ENCODE data around the gene AOC1.
"Not testable (repeated sequence)": the region's sequence is repeated elsewhere in the genome, so short reads cannot be mapped to it uniquely, and the experiment has no call there.

Gene AOC1

GRCh38 chr7:150909200-150909995 lies 57.1 kb downstream of the AOC1 start:
- DNase-seq (ENCODE audit: low spot score) = no peak
- no peak overlapping the region for H3K27ac ChIP-seq
- ChIA-PET POLR2A (ENCODE audit: low non-redundant PET) (no interaction called here), CTCF (interaction anchor here (0.6 kb wide), 2 partner anchors 178 to 181 kb away, joined by 3 read pairs; no protein-coding TSS in a partner anchor)
- no peak for TF ChIP-seq CTCF (conservative IDR thresholded peaks at IDR 0.05; ENCODE audit: low read depth)

- CTCF ChIA-PET; DNase-seq (ENCODE audit: low spot score); H3K27ac ChIP-seq; POLR2A ChIA-PET (ENCODE audit: low non-redundant PET): not testable (repeated sequence)
Observed at GRCh38 chr7:150910305-150910995, 58.1 kb downstream of the AOC1 start.

- TF ChIP-seq CTCF (conservative IDR thresholded peaks at IDR 0.05; ENCODE audit: low read depth) = no peak
- no peak for DNase-seq (ENCODE audit: low spot score)
- no peak overlapping the region for H3K27ac ChIP-seq
- CTCF ChIA-PET = interaction anchor here (0.6 kb wide), 1 partner anchor 13 kb away, joined by 4 read pairs; no protein-coding TSS in a partner anchor
- POLR2A ChIA-PET (ENCODE audit: low non-redundant PET) = no interaction called here
Observed at GRCh38 chr7:150910996-150911422, 58.7 kb downstream of the AOC1 start.

Measured in RWPE1 (cell line).